ENCODE data around the gene SLC25A40.
"Not testable (repeated sequence)": the region's sequence is repeated elsewhere in the genome, so short reads cannot be mapped to it uniquely, and the experiment has no call there.

SLC25A40 gene, protein sequence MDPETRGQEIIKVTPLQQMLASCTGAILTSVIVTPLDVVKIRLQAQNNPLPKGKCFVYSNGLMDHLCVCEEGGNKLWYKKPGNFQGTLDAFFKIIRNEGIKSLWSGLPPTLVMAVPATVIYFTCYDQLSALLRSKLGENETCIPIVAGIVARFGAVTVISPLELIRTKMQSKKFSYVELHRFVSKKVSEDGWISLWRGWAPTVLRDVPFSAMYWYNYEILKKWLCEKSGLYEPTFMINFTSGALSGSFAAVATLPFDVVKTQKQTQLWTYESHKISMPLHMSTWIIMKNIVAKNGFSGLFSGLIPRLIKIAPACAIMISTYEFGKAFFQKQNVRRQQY

DNA sequence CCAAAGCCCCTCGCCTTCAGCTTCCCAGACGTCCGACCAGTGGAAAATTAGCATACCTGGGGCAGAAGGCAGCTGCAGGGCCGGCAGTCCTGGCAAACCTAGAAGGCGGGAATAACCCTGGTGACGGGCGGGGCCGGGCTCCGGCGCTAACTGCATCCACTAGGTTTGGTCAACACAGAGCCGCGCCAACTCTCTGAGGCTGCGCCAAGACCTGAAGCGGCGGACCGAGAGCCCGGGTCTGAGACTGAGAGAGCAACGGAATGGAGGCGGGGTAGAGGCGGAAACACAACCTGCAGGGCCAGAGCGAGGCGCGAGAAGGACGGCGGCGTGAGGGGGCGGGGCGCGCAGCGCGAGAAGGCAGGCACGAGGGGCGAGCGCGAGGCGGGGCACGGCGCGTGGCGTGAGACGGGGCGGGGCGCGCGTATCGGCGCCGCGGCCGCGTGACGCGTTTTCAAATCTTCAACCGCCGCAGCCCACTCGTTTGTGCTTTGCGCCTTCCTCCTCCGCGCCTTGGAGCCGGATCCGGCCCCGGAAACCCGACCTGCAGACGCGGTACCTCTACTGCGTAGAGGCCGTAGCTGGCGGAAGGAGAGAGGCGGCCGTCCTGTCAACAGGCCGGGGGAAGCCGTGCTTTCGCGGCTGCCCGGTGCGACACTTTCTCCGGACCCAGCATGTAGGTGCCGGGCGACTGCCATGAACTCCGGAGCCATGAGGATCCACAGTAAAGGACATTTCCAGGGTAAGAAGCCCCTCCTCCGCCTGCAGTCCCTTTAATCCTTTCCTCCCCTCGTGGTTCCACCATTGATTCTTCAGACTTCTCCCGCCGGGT lies at the start of gene SLC25A40, which contains the start of gene DBF4:
Gene SLC25A40, minus strand, starts transcription at position 321 of the 829 bp plus-strand sequence. CDS start 17,633 bp downstream, outside the sequence.
Gene DBF4, plus strand, starts transcription at position 454 of the 829 bp plus-strand sequence. Its CDS starts 240 bp downstream, at position 694.
- DNase-seq (ENCODE audit: extremely low read depth, low read depth) = peak; percentile 78
- TF ChIP-seq, protein P1, sequence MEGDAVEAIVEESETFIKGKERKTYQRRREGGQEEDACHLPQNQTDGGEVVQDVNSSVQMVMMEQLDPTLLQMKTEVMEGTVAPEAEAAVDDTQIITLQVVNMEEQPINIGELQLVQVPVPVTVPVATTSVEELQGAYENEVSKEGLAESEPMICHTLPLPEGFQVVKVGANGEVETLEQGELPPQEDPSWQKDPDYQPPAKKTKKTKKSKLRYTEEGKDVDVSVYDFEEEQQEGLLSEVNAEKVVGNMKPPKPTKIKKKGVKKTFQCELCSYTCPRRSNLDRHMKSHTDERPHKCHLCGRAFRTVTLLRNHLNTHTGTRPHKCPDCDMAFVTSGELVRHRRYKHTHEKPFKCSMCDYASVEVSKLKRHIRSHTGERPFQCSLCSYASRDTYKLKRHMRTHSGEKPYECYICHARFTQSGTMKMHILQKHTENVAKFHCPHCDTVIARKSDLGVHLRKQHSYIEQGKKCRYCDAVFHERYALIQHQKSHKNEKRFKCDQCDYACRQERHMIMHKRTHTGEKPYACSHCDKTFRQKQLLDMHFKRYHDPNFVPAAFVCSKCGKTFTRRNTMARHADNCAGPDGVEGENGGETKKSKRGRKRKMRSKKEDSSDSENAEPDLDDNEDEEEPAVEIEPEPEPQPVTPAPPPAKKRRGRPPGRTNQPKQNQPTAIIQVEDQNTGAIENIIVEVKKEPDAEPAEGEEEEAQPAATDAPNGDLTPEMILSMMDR (IDR thresholded peaks at IDR 0.05; ENCODE audit: low read depth, low read length, missing control alignments) = no peak
- H3K4me3 ChIP-seq (replicated peaks; ENCODE audit: low read depth, low read length) = peak within 1 kb of the TSS; percentile 90

DNA sequence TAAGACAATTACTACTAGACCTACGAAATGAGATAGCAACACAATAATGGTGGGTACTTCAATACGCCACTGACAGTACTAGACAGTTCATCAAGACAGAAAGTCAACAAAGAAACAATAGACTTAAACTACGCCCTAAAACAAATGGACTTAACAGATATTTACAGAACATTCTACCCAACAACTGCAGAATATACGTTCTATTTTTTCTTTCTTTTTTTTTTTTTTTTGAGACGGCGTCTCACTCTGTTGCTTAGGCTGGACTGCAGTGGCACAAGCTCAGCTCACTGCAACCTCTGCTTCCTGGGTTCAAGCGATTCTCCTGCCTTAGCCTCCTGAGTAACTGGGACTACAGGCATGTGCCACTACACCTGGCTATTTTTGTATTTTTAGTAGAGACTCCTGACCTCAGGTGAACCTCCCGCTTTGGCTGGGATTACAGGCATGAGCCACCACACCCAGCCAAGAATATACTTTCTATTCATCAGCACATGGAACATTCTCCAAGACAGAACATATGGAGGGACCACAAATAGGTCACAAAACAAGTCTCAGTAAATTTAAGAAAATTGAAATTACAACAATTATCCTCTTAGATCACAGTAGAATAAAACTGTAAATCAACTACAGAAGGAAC lies 46.7 kb upstream of the SLC25A40 start:
- DNase-seq (ENCODE audit: extremely low read depth, low read depth); H3K4me3 ChIP-seq (replicated peaks; ENCODE audit: low read depth, low read length): not testable (repeated sequence)

DNA sequence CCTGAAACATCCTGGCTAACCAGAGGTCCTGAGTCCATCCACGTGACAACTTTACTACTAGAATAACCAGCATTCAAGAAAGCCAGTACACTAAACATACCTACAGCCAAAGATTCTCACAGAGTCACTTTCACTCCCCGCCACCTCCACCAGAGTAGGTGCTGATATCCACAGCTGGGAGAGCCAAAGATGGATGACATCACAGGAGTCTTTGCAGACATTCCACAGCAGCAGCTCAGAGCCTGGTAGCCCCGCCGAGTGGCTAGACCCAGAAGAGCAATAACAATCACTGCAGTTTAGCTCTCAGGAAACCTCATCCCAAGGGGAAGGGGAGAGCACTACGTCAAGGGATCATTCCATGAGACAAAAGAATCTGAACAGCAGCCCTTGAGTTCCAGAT lies 44.4 kb upstream of the SLC25A40 start:
- TF ChIP-seq, protein P1 (IDR thresholded peaks at IDR 0.05; ENCODE audit: low read depth, low read length, missing control alignments) = no peak
- no peak overlapping the region for H3K4me3 ChIP-seq (replicated peaks; ENCODE audit: low read depth, low read length)
- no peak for DNase-seq (ENCODE audit: extremely low read depth, low read depth)

DNA sequence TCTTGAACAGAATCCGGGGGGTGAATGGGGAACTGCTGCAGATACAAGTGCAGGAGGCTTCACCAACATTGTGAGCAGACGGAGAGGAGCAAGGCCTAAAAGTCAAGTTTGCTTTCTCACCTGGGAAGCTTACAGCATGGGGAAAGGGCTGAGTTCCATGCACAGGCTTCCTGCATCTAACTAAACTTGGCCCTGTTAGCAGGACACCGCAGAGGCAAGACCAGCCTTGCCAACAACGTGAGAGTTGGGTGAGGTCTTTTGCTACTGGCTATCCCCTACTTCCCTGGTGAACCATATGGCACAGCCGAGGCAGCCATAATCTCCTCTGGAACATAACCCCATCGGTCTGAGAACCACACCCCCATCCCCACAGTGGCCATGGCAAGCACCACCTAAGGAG lies 43.7 kb upstream of the SLC25A40 start:
- TF ChIP-seq, protein P1 (IDR thresholded peaks at IDR 0.05; ENCODE audit: low read depth, low read length, missing control alignments) = no peak

DNA sequence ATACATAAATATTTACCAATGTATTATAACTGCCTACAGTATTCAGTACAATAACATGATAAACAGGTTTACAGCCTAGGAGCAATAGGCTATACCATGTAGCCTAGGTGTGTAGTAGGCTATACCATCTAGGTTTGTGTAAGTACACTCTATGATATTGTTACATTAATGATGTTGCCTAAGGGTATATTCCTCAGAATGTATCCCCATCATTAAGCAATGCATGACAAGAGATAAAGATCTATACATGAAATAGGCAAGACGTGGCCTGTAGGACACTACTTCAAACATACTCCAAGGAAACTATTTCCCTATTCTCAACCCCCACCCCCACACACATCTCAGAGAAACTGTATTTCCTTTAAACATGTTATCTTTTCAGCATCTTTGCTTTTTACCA lies 42.6 kb upstream of the SLC25A40 start:
- TF ChIP-seq, protein P1 (IDR thresholded peaks at IDR 0.05; ENCODE audit: low read depth, low read length, missing control alignments) = no peak
- no peak for DNase-seq (ENCODE audit: extremely low read depth, low read depth)
- no peak overlapping the region for H3K4me3 ChIP-seq (replicated peaks; ENCODE audit: low read depth, low read length)

More for the DNA sequence above, 43.7 kb upstream of the SLC25A40 start:
- H3K4me3 ChIP-seq (replicated peaks; ENCODE audit: low read depth, low read length) = no peak overlapping the region
- no peak for DNase-seq (ENCODE audit: extremely low read depth, low read depth)

DNA sequence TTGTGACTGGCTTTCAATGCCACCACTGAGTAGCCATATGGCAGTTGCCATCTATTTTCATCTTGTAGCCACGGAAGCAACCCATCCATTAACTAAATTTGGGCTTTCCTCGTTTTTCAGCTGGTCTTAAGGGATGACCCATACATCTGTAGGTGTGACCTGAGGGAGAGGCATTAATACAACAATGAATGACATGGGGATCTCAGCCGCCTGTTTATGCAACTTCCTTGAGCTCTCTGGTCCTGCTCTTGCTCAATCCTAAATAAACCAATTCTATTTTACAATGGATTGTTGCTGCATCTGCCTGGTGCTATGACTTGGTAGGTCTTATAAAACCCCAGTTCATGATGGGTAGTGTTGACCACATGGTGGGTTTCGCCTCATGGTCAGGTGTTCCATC lies 36.0 kb upstream of the SLC25A40 start:
- DNase-seq (ENCODE audit: extremely low read depth, low read depth) = no peak
- TF ChIP-seq, protein P1 (IDR thresholded peaks at IDR 0.05; ENCODE audit: low read depth, low read length, missing control alignments) = no peak
- H3K4me3 ChIP-seq (replicated peaks; ENCODE audit: low read depth, low read length) = no peak overlapping the region

DNA sequence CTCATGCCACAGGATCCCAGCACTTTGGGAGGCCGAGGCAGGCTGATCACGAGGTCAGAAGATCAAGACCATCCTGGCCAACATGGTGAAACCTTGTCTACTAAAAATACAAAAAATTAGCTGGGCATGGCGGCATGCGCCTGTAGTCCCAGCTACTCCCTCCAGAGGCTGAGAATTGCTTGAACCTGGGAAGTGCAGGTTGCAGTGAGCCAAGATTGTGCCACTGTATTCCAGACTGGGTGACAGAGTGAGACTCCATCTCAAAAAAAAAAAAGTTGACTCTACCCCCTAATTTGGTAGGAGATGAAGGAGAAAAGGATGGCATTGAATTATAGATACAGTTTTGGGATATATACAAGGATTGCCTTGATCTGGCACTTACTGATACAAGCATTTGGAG lies 32.7 kb upstream of the SLC25A40 start:
- not testable (repeated sequence) for DNase-seq (ENCODE audit: extremely low read depth, low read depth); H3K4me3 ChIP-seq (replicated peaks; ENCODE audit: low read depth, low read length)

DNA sequence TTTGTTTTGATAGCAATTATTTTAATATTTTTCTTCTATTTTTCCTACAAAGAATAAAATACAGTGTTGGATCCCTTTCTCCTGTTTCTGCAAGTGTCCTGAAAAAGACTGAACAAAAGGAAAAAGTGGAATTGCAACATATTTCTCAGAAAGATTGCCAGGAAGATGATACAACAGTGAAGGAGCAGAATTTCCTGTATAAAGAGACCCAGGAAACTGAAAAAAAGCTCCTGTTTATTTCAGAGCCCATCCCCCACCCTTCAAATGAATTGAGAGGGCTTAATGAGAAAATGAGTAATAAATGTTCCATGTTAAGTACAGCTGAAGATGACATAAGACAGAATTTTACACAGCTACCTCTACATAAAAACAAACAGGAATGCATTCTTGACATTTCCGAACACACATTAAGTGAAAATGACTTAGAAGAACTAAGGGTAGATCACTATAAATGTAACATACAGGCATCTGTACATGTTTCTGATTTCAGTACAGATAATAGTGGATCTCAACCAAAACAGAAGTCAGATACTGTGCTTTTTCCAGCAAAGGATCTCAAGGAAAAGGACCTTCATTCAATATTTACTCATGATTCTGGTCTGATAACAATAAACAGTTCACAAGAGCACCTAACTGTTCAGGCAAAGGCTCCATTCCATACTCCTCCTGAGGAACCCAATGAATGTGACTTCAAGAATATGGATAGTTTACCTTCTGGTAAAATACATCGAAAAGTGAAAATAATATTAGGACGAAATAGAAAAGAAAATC lies 31.2 kb upstream of the SLC25A40 start:
- not testable (repeated sequence) for H3K4me3 ChIP-seq (replicated peaks; ENCODE audit: low read depth, low read length); DNase-seq (ENCODE audit: extremely low read depth, low read depth)

All from HFF-Myc (cell line).